Nephron (organoid): ENCODE results near the gene KIF2C.

Experiments
- H3K27ac Mint-ChIP-seq, 3 experiments: 2 replicates each; pipeline ENCODE4 v1.8.0; 2020; ENCODE audit warnings: mixed read lengths in 3 of 3, mild to moderate bottlenecking in 2 of 3, moderate library complexity in 1 of 3
- H3K27me3 Mint-ChIP-seq: 2 replicates; pipeline ENCODE4 v1.8.0; 2021; ENCODE audit warnings: low read depth, mild to moderate bottlenecking, moderate library complexity, mixed read lengths
- H3K36me3 Mint-ChIP-seq: 2 replicates; pipeline ENCODE4 v1.8.0; 2020; ENCODE audit warnings: low read depth, mixed read lengths
- H3K4me1 Mint-ChIP-seq: 2 replicates; pipeline ENCODE4 v1.8.0; 2020; ENCODE audit warnings: mixed read lengths
- H3K4me3 Mint-ChIP-seq, 3 experiments: 2 replicates each; pipeline ENCODE4 v1.8.0; 2020; ENCODE audit warnings: mild to moderate bottlenecking in 3 of 3, mixed read lengths in 3 of 3, moderate library complexity in 2 of 3
- H3K9me3 Mint-ChIP-seq: 2 replicates; pipeline ENCODE4 v1.8.0; 2020; ENCODE audit warnings: mixed read lengths
- CTCF ChIP-seq, 3 experiments: fragments of 200-600 bp; sonication (generic); IDR thresholded peaks; one replicate each; pipeline ENCODE4 v1.5.0; 2021; ENCODE audit warnings: antibody characterized with exemption in 3 of 3; ENCODE audit not compliant: unreplicated experiment in 3 of 3

Gene KIF2C

GRCh38 chr1:44785501-44786137 is 46.0 kb downstream of the KIF2C start:
- H3K9me3 Mint-ChIP-seq, result no peaks in the 10 kb centered on the region
- TF ChIP-seq CTCF (IDR thresholded peaks at IDR 0.05; ENCODE audit: unreplicated experiment in 3 of 3), result no peak
- peak overlapping the region; percentile 57 to 68 (median 65) for H3K4me3 Mint-ChIP-seq
- peaks cover 15% of the 10 kb centered on the region for H3K4me1 Mint-ChIP-seq
- H3K36me3 Mint-ChIP-seq, result peaks cover 20% of the 10 kb centered on the region
- peaks cover 3% of the 10 kb centered on the region for H3K27me3 Mint-ChIP-seq
- peak overlapping the region in 1 of 3 experiments; percentile 39 for H3K27ac Mint-ChIP-seq

GRCh38 chr1:44786138-44786840 is 46.7 kb downstream of the KIF2C start:
- H3K4me1 Mint-ChIP-seq, result peaks cover 15% of the 10 kb centered on the region
- H3K4me3 Mint-ChIP-seq, result peak overlapping the region; percentile 57 to 68 (median 65)
- peaks cover 13% of the 10 kb centered on the region for H3K36me3 Mint-ChIP-seq
- no peaks in the 10 kb centered on the region for H3K9me3 Mint-ChIP-seq
- H3K27me3 Mint-ChIP-seq, result peaks cover 3% of the 10 kb centered on the region
- peak overlapping the region in 1 of 3 experiments; percentile 60 for H3K27ac Mint-ChIP-seq
- TF ChIP-seq CTCF (IDR thresholded peaks at IDR 0.05; ENCODE audit: unreplicated experiment in 3 of 3), result peak; percentile 98 to 99 (median 98)

GRCh38 chr1:44786841-44787426 is 47.3 kb downstream of the KIF2C start:
- Mint-ChIP-seq H3K27me3 (peaks cover 3% of the 10 kb centered on the region), H3K4me3 (peak overlapping the region; percentile 50 to 65 (median 57)), H3K36me3 (peaks cover 8% of the 10 kb centered on the region), H3K27ac (peak overlapping the region in 1 of 3 experiments; percentile 60), H3K9me3 (no peaks in the 10 kb centered on the region), H3K4me1 (peaks cover 15% of the 10 kb centered on the region)
- no peak for TF ChIP-seq CTCF (IDR thresholded peaks at IDR 0.05; ENCODE audit: unreplicated experiment in 3 of 3)

GRCh38 chr1:44787506-44787905 is 47.9 kb downstream of the KIF2C start:
- H3K36me3 Mint-ChIP-seq, result peaks cover 8% of the 10 kb centered on the region
- no peak overlapping the region for H3K27ac Mint-ChIP-seq
- no peaks in the 10 kb centered on the region for H3K9me3 Mint-ChIP-seq
- no peak for TF ChIP-seq CTCF (IDR thresholded peaks at IDR 0.05; ENCODE audit: unreplicated experiment in 3 of 3)
- peaks cover 3% of the 10 kb centered on the region for H3K27me3 Mint-ChIP-seq
- H3K4me3 Mint-ChIP-seq, result no peak overlapping the region
- H3K4me1 Mint-ChIP-seq, result peaks cover 15% of the 10 kb centered on the region

- no peak for TF ChIP-seq CTCF (IDR thresholded peaks at IDR 0.05; ENCODE audit: unreplicated experiment in 3 of 3)
- Mint-ChIP-seq H3K27ac (no peak within 1 kb of the TSS), H3K27me3 (peaks cover 3% of the 10 kb centered on the region), H3K36me3 (peaks cover 7% of the 10 kb centered on the region), H3K9me3 (no peaks in the 10 kb centered on the region), H3K4me1 (peaks cover 21% of the 10 kb centered on the region), H3K4me3 (no peak within 1 kb of the TSS)
Measured at GRCh38 chr1:44788120-44788860, 48.7 kb downstream of the KIF2C start, which contains the start of gene BEST4. Gene BEST4, minus strand, starts transcription at chr1:44788170. Its CDS starts 465 bp downstream, at chr1:44787705.
